HepG2 (cell line): ENCODE measurements around the gene TSPAN18. TPM values are rescaled to one million over a fixed set of nuclear protein-coding genes. Genes with fewer than 3 reads are reported as not detected.

Experiments used
- ATAC-seq: fragments of 200-7000 bp; cut with Tn5 transposase; 3 replicates; pipeline ENCODE4 v1.9.1; 2020; ENCODE audit warnings: mild to moderate bottlenecking, moderate library complexity
- BruUV-seq: library from RNA; stranded (reverse); fragments of 400-500 nt; replicated peaks from 2 replicates; lab custom pipeline; 2021; lab: Mats Ljungman, UMichigan
- CTCF ChIA-PET: fragments of 300-600 bp; formaldehyde crosslinking; extraction: SDS; loops from one replicate; lab custom pipeline; 2021; ENCODE audit warnings: low total read pairs, inconsistent platforms, low intra/inter-chr PET ratio; lab: Yijun Ruan, JAX
- POLR2A ChIA-PET: fragments of 350-600 bp; sonication (Branson Sonifier 250); formaldehyde crosslinking; loops from one replicate; lab custom pipeline; 2020; ENCODE audit warnings: antibody characterized with exemption, inconsistent platforms; lab: Yijun Ruan, JAX
- DNase-seq: peaks from one replicate; pipeline ENCODE4 v3.0.0-alpha.2; 2015; ENCODE audit warnings: low spot score
- FAIRE-seq: peaks from 3 replicates; lab custom pipeline; 2011; peaks lifted over from hg19 to GRCh38; lab: Jason Lieb, UNC
- H2AFZ ChIP-seq: one replicate; pipeline ENCODE4 v1.6.1; 2011; ENCODE audit warnings: low read length, inconsistent platforms
- H3K27ac ChIP-seq: fragments of 300-600 bp; 3 replicates; pipeline ENCODE4 v1.8.0; 2011; ENCODE audit warnings: mixed run types, mild to moderate bottlenecking, mixed read lengths, low read length, inconsistent platforms; ENCODE audit not compliant: insufficient read depth; ENCODE audit errors: extremely low read length
- H3K27me3 ChIP-seq, 2 experiments: fragments of 200-600 bp in 1 of 2; 2 replicates in 1 of 2; 3 replicates in 1 of 2; pipeline versions ENCODE4 v1.6.0 to v1.8.0; 2011; ENCODE audit warnings: low read length in 2 of 2, mild to moderate bottlenecking in 2 of 2, moderate library complexity in 2 of 2, inconsistent platforms in 1 of 2; ENCODE audit not compliant: insufficient read depth in 2 of 2, control insufficient read depth in 1 of 2
- H3K36me3 ChIP-seq, 2 experiments: fragments of 200-600 bp in 1 of 2; replicated peaks in 1 of 2; 2 replicates in 1 of 2; 3 replicates in 1 of 2; pipeline versions ENCODE4 v1.5.1 to v1.8.0; 2011; ENCODE audit warnings: low read length in 2 of 2, inconsistent platforms in 1 of 2; ENCODE audit not compliant: insufficient read depth in 2 of 2, control insufficient read depth in 1 of 2
- H3K4me1 ChIP-seq: 2 replicates; pipeline ENCODE4 v1.5.1; 2012; ENCODE audit warnings: low read length, inconsistent platforms; ENCODE audit not compliant: insufficient read depth
- H3K4me2 ChIP-seq: 2 replicates; pipeline ENCODE4 v1.6.0; 2011; ENCODE audit warnings: low read depth, low read length, inconsistent platforms
- H3K4me3 ChIP-seq, 3 experiments: fragments of 200-600 bp in 1 of 3; sonication (generic), shearing (Covaris generic) in 1 of 3; replicated peaks in 1 of 3; 2 replicates each; pipeline ENCODE4 v1.5.1; 2011 to 2016; ENCODE audit warnings: low read length in 3 of 3, inconsistent platforms in 2 of 3, low read depth in 2 of 3, mild to moderate bottlenecking in 2 of 3, control low read depth in 1 of 3, mixed read lengths in 1 of 3; ENCODE audit not compliant: insufficient read depth in 1 of 3
- H3K79me2 ChIP-seq: one replicate; pipeline ENCODE4 v1.6.1; 2011; ENCODE audit warnings: low read length, inconsistent platforms; ENCODE audit not compliant: insufficient read depth
- H3K9ac ChIP-seq: 2 replicates; pipeline ENCODE4 v1.6.0; 2011; ENCODE audit warnings: mild to moderate bottlenecking, low read depth, low read length, inconsistent platforms; ENCODE audit not compliant: insufficient read depth
- H3K9me3 ChIP-seq: 2 replicates; pipeline ENCODE4 v1.5.1; 2012; ENCODE audit warnings: mild to moderate bottlenecking, low read length
- H4K20me1 ChIP-seq: 2 replicates; pipeline ENCODE4 v1.6.0; 2011; ENCODE audit warnings: inconsistent platforms, mild to moderate bottlenecking, low read length, moderate library complexity; ENCODE audit not compliant: insufficient read depth
- DR1 ChIP-seq: sonication (generic); formaldehyde crosslinking; IDR thresholded peaks from 2 replicates; pipeline ENCODE4 v1.8.0; 2021; ENCODE audit warnings: mild to moderate bottlenecking, missing genetic modification reagents, inconsistent platforms
- FOXC1 ChIP-seq: sonication (generic); formaldehyde crosslinking; IDR thresholded peaks from 2 replicates; pipeline ENCODE4 v1.8.0; 2022; ENCODE audit warnings: mild to moderate bottlenecking, missing genetic modification reagents, borderline replicate concordance
- HDAC1 ChIP-seq: sonication (generic); formaldehyde crosslinking; IDR thresholded peaks from 2 replicates; pipeline ENCODE4 v1.5.1; 2020; ENCODE audit warnings: mild to moderate bottlenecking, missing genetic modification reagents
- MATR3 ChIP-seq: sonication (generic); formaldehyde crosslinking; IDR thresholded peaks from 2 replicates; pipeline ENCODE4 v1.4.0; 2020; ENCODE audit warnings: missing genetic modification reagents
- SSRP1 ChIP-seq: IDR thresholded peaks from 2 replicates; pipeline ENCODE4 v1.6.1; 2016; ENCODE audit warnings: control low read depth
- ZNF101 ChIP-seq: sonication (generic); formaldehyde crosslinking; IDR thresholded peaks from 2 replicates; pipeline ENCODE4 v1.4.0; 2020; ENCODE audit warnings: mild to moderate bottlenecking, low read depth, missing genetic modification reagents, borderline replicate concordance
- ZNF205 ChIP-seq: IDR thresholded peaks from 2 replicates; pipeline ENCODE4 v1.6.1; 2018; ENCODE audit warnings: missing biosample characterization, missing genetic modification reagents
- ZNF552 ChIP-seq: sonication (generic); formaldehyde crosslinking; IDR thresholded peaks from 2 replicates; pipeline ENCODE4 v1.9.0; 2022; ENCODE audit warnings: missing genetic modification reagents, mild to moderate bottlenecking, borderline replicate concordance
- ZNF570 ChIP-seq: sonication (generic); formaldehyde crosslinking; IDR thresholded peaks from 2 replicates; pipeline ENCODE4 v1.4.0; 2020; ENCODE audit warnings: mild to moderate bottlenecking, missing genetic modification reagents, borderline replicate concordance
- WGBS: methylation state at CpG from one replicate; pipeline ENCODE4 v1.1.6; 2017; ENCODE audit warnings: low lambda C conversion rate; 5-methylcytosine and 5-hydroxymethylcytosine counted together
- in situ Hi-C: cut with HindIII; loops from 2 replicates; pipeline ENCODE4 v1.10.0; 2017; ENCODE audit warnings: low pct_unique_long_range_greater_than_20kb; ENCODE audit not compliant: extremely low pct_ligation_motif_present
- intact Hi-C: fragments of 100-400 bp; cut with micrococcal nuclease; formaldehyde crosslinking; loops from one replicate; pipeline ENCODE4 v1.10.0; 2022; ENCODE audit not compliant: unreplicated experiment
- polyA plus RNA-seq, 8 experiments: library from polyadenylated mRNA; depleted of rRNA in 3 of 8; stranded (reverse) in 7 of 8; unstranded in 1 of 8; fragments of >200 nt; fragmentation: Illumina TruSeq in 4 of 8; extraction: Trizol in 4 of 8; gene quantifications; 2 replicates each; pipeline versions ENCODE4 v1.2.1 to v1.2.3, GENCODE V29; 2011 to 2016; ENCODE audit warnings: low read depth in 4 of 8, missing spikeins in 1 of 8, mixed read lengths in 1 of 8; ENCODE audit not compliant: insufficient read depth in 1 of 8
- total RNA-seq, 5 experiments: library from RNA; depleted of rRNA; stranded (reverse); fragments of >200 nt; fragmentation: Illumina TruSeq; extraction: Trizol; gene quantifications; 2 replicates each; pipeline ENCODE4 v1.2.3, GENCODE V29; 2016; ENCODE audit warnings: low read depth in 1 of 5

The TSPAN18 gene
- total and polyA plus RNA-seq, 2 of the 13 experiments (the other 11 are each of a cell fraction or from before 2014, with no cell fraction given): not detected

- Histone ChIP-seq H3K9me3 (no peaks in the 10 kb centered on the region), H3K9ac (no peak overlapping the region), H3K4me2 (no peak overlapping the region), H3K4me1 (no peaks in the 10 kb centered on the region), H3K36me3 (no peaks in the 10 kb centered on the region), H4K20me1 (no peaks in the 10 kb centered on the region), H3K4me3 (no peak overlapping the region), H3K27ac (no peak overlapping the region), H3K27me3 (peaks cover 1 to 27% of the 10 kb centered on the region in 2 experiments; a peak in 4 of 5 replicates), H3K79me2 (no peaks in the 10 kb centered on the region), H2AFZ (no peak overlapping the region)
- in situ Hi-C loops (no loop called here), intact Hi-C loops (no loop called here)
- TF ChIP-seq ZNF570 (CRISPR knock-in tag): no peak
- no peak for TF ChIP-seq HDAC1 (CRISPR knock-in tag)
- TF ChIP-seq ZNF205 (CRISPR knock-in tag): no peak
- TF ChIP-seq ZNF552: no peak
- TF ChIP-seq ZNF101 (CRISPR knock-in tag): no peak
- TF ChIP-seq MATR3 (CRISPR knock-in tag): no peak
- no peak for TF ChIP-seq DR1 (CRISPR knock-in tag)
- TF ChIP-seq FOXC1 (CRISPR knock-in tag): no peak
- FAIRE-seq (no peak), ATAC-seq (no peak), DNase-seq (no peak)
- no TSS peak for BruUV-seq
- WGBS: 0% methylated on average over 3 of the region's 7 CpGs
- POLR2A ChIA-PET: no interaction called here
- CTCF ChIA-PET: no interaction called here
Observed at GRCh38 chr11:44963136-44963535, 236.4 kb downstream of the TSPAN18 start.

- H3K36me3 ChIP-seq: no peaks in the 10 kb centered on the region
- FAIRE-seq (no peak), ATAC-seq (no peak), DNase-seq (no peak)
- H4K20me1 ChIP-seq: no peaks in the 10 kb centered on the region
- ChIA-PET POLR2A (no interaction called here), CTCF (no interaction called here)
- BruUV-seq: no TSS peak
- H3K4me3 ChIP-seq: no peak overlapping the region
- H3K9ac ChIP-seq: no peak overlapping the region
- WGBS: 43% methylated on average over 4 of the region's 5 CpGs
- no peak overlapping the region for H2AFZ ChIP-seq
- in situ Hi-C loops: no loop called here
- H3K9me3 ChIP-seq: no peaks in the 10 kb centered on the region
- H3K79me2 ChIP-seq: no peaks in the 10 kb centered on the region
- intact Hi-C loops: no loop called here
- no peak for TF ChIP-seq SSRP1 (CRISPR knock-in tag)
- H3K4me1 ChIP-seq: no peaks in the 10 kb centered on the region
- H3K27ac ChIP-seq: no peak overlapping the region
- H3K27me3 ChIP-seq: peaks cover 1 to 27% of the 10 kb centered on the region in 2 experiments; a peak in 4 of 5 replicates
- H3K4me2 ChIP-seq: no peak overlapping the region
Observed at GRCh38 chr11:44963948-44964347, 237.2 kb downstream of the TSPAN18 start.
